K562 (cell line): Measurements from ENCODE around the gene FGF5. TPM values are rescaled to one million over a fixed set of nuclear protein-coding genes. Genes with fewer than 3 reads are reported as not detected.
A peak's percentile ranks its signal among the peaks of the same experiment; 100 is the strongest.

Experiments
- BMI1 ChIP-seq: fragments of 150-350 bp; IDR thresholded peaks from 2 replicates; pipeline ENCODE4 v1.6.1; 2014; ENCODE audit warnings: low read length
- CHAMP1 ChIP-seq: fragments of 450-650 bp; IDR thresholded peaks from 2 replicates; pipeline ENCODE4 v1.6.1; 2016; ENCODE audit warnings: mild to moderate bottlenecking
- E2F1 ChIP-seq: sonication (generic); formaldehyde crosslinking; IDR thresholded peaks from 2 replicates; pipeline ENCODE4 v1.8.1; 2023; ENCODE audit warnings: mild to moderate bottlenecking, missing genetic modification reagents, moderate library complexity
- E2F8 ChIP-seq: fragments of 450-650 bp; IDR thresholded peaks from 2 replicates; pipeline ENCODE4 v1.7.1; 2018; ENCODE audit warnings: mild to moderate bottlenecking, low read depth; ENCODE audit not compliant: partially characterized antibody
- FOXM1 ChIP-seq, 2 experiments: fragments of 450-650 bp in 1 of 2; sonication (generic) in 1 of 2; formaldehyde crosslinking in 1 of 2; IDR thresholded peaks; 2 replicates each; pipeline versions ENCODE4 v1.6.1 to v1.9.0; 2017 to 2022; ENCODE audit warnings: low read depth in 2 of 2, mild to moderate bottlenecking in 2 of 2, missing genetic modification reagents in 1 of 2, moderate library complexity in 1 of 2
- FOXO4 ChIP-seq: fragments of 450-650 bp; formaldehyde crosslinking; IDR thresholded peaks from 2 replicates; pipeline ENCODE4 v1.4.0; 2020; ENCODE audit warnings: mild to moderate bottlenecking, moderate library complexity
- HDAC1 ChIP-seq, 2 experiments: fragments of 450-650 bp; IDR thresholded peaks; 2 replicates each; pipeline ENCODE4 v1.6.1; 2016 to 2017; ENCODE audit warnings: inconsistent platforms in 1 of 2, mild to moderate bottlenecking in 1 of 2, moderate library complexity in 1 of 2
- HMBOX1 ChIP-seq: sonication (generic); IDR thresholded peaks from 2 replicates; pipeline ENCODE4 v1.6.1; 2016
- HOXB6 ChIP-seq: fragments of 250-450 bp; sonication (Bioruptor Pico); IDR thresholded peaks from 2 replicates; pipeline ENCODE4 v1.5.1; 2022; ENCODE audit warnings: mild to moderate bottlenecking, borderline replicate concordance
- IFI16 ChIP-seq: fragments of 250-450 bp; sonication (Bioruptor Pico); IDR thresholded peaks from 2 replicates; pipeline ENCODE4 v2.1.2; 2022; ENCODE audit warnings: mild to moderate bottlenecking, inconsistent platforms
- LCOR ChIP-seq: sonication (generic); formaldehyde crosslinking; IDR thresholded peaks from 2 replicates; pipeline ENCODE4 v1.8.0; 2022; ENCODE audit warnings: mild to moderate bottlenecking, missing genetic modification reagents
- PCBP2 ChIP-seq: fragments of 200-400 bp; formaldehyde crosslinking; IDR thresholded peaks from 2 replicates; pipeline ENCODE4 v1.6.1; 2018; ENCODE audit warnings: low read length, low read depth, mild to moderate bottlenecking, moderate library complexity; ENCODE audit not compliant: poor library complexity, severe bottlenecking
- RBM25 ChIP-seq: fragments of 200-400 bp; formaldehyde crosslinking; IDR thresholded peaks from 2 replicates; pipeline ENCODE4 v1.6.1; 2018; ENCODE audit warnings: low read length, low read depth, moderate library complexity; ENCODE audit not compliant: severe bottlenecking
- SMAD1 ChIP-seq: fragments of 150-350 bp; IDR thresholded peaks from 2 replicates; pipeline ENCODE4 v1.6.1; 2014; ENCODE audit warnings: low read length, low read depth; ENCODE audit not compliant: partially characterized antibody
- TOE1 ChIP-seq, 2 experiments: fragments of 450-650 bp in 1 of 2; sonication (generic) in 1 of 2; formaldehyde crosslinking in 1 of 2; IDR thresholded peaks; 2 replicates each; pipeline versions ENCODE4 v1.7.1 to v1.8.0; 2016 to 2022; ENCODE audit warnings: borderline replicate concordance in 2 of 2, mild to moderate bottlenecking in 2 of 2, antibody characterized with exemption in 1 of 2, inconsistent platforms in 1 of 2, low read depth in 1 of 2, missing genetic modification reagents in 1 of 2, moderate library complexity in 1 of 2
- TRIM28 ChIP-seq: fragments of 450-650 bp; IDR thresholded peaks from 2 replicates; pipeline ENCODE4 v1.6.1; 2017
- TSC22D4 ChIP-seq: fragments of 450-650 bp; IDR thresholded peaks from 2 replicates; pipeline ENCODE4 v1.6.1; 2016; ENCODE audit warnings: missing genetic modification characterization, missing biosample characterization, control low read depth
- polyA plus RNA-seq, 8 experiments: library from polyadenylated mRNA; depleted of rRNA in 4 of 8; stranded (reverse) in 5 of 8; unstranded in 3 of 8; fragments of >200 nt; fragmentation: Nextera tagmentation in 2 of 8; fragmentation: Illumina TruSeq in 1 of 8; extraction: Ambion mirVana in 2 of 8; extraction: Trizol in 1 of 8; gene quantifications; 2 replicates each; pipeline versions ENCODE4 v1.2.1 to v1.2.3, GENCODE V29; 2011 to 2014; ENCODE audit warnings: inconsistent platforms in 1 of 8, missing spikeins in 1 of 8
- total RNA-seq, 7 experiments: library from RNA; depleted of rRNA in 6 of 7; stranded (reverse); fragments of >200 nt in 6 of 7; fragmentation: Illumina TruSeq in 2 of 7; extraction: Trizol in 2 of 7; gene quantifications; 2 replicates each; pipeline versions ENCODE4 v1.2.1 to v1.2.3, GENCODE V29; 2011 to 2021; ENCODE audit warnings: low replicate concordance in 1 of 7

FGF5 gene
- total and polyA plus RNA-seq, 9 of the 15 experiments (the other 6 are each of a cell fraction or from before 2014, with no cell fraction given) = 0.38 to 2.7 (median 1.1) TPM

GRCh38 chr4:80335554-80336358 is 69.3 kb downstream of the FGF5 start, which contains the start of gene CFAP299 (continued):
- TF ChIP-seq TOE1 (IDR thresholded peaks at IDR 0.05; ENCODE audit: borderline replicate concordance) (no peak), TOE1 (CRISPR knock-in tag; IDR thresholded peaks at IDR 0.05; ENCODE audit: borderline replicate concordance, low read depth) (no peak), HMBOX1 (no peak), PCBP2 (no peak), E2F1 (CRISPR knock-in tag) (peak; percentile 60; the same call in 1 of the 2 replicates), HOXB6 (CRISPR knock-in tag) (no peak), TSC22D4 (tag) (no peak), HDAC1 (IDR thresholded peaks at IDR 0.05) (peak; percentile 56 to 100; a peak in 3 of 4 replicates), LCOR (CRISPR knock-in tag) (peak; percentile 85; the same call in 1 of the 2 replicates), E2F8 (peak; percentile 55), FOXO4 (no peak), TRIM28 (no peak), FOXM1 (IDR thresholded peaks at IDR 0.05; ENCODE audit: low read depth) (peak; percentile 70), FOXM1 (CRISPR knock-in tag; IDR thresholded peaks at IDR 0.05; ENCODE audit: low read depth) (no peak), BMI1 (0 out of 2 replicates have a peak, but pooled peaks have one; percentile 50), CHAMP1 (no peak; the same call in 1 of the 2 replicates), SMAD1 (no peak), IFI16 (CRISPR knock-in tag) (no peak), RBM25 (no peak)
